Measurements from ENCODE around the gene AUNIP.

The AUNIP gene

GRCh38 chr1:25858906-25859789, at the start of gene AUNIP:
AUNIP (minus strand) TSS chr1:25859457; CDS start chr1:25859357, 100 bp downstream.
- peak; percentile 44 for DNase-seq

DNA sequence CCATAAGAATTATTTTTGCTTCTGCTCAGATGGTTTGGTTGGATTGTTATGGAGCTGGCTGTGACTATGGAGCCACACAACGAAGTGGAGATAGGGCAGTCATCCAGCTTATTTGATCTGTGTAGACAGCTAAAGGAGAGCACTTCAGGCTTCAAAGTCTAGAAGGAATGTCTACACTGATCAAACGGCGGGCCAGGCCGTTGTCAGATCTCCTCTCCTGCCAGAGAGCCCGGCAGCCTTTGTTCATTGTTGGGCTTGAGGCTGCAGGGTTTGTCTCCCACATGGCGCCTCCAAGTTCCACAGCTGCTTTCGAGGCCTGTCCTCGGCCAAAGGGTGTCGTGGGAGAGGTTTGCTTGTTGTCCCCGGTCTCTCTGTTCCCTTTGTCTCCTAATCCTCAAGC, 49.8 kb upstream of the AUNIP start:
- no peak for DNase-seq

DNA sequence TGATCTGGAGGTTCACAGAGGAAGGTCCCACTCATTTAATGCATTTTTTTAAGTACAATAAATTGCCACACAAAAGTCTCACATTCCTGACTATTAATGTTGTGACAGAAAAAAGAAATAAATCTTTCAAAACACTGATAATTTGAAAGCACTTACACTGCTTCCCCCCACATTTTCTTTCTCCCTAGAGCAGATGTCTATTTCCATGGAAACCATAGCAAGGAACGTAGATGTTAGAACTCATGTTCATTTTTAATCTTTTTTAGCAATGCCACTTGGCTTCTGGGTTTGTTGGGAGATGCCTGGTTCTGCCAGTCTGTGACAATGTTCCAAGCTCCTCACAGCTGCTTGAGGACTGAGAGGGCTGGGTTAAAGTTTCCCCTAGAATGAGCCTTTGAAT, 48.9 kb upstream of the AUNIP start:
- no peak for DNase-seq

DNA sequence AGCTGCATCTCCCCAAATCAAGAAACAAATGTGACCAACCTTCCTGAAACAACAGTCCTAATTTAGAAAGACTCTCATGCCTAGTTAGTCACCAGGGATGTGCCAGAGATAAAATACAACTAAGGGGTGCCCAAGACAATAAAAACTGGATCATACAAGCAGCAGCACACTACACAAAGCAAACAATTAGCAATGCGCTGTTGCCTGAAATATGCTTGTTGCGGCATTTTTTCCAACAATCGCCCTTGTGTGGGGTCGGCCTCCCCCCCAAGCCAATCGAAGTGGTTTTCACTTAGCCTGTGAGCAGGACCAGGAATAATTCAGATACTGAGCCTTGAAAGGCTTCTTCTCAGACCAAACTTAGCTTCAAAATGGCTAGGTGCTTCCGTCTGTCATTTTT, 48.3 kb upstream of the AUNIP start:
- DNase-seq, result no peak

DNA sequence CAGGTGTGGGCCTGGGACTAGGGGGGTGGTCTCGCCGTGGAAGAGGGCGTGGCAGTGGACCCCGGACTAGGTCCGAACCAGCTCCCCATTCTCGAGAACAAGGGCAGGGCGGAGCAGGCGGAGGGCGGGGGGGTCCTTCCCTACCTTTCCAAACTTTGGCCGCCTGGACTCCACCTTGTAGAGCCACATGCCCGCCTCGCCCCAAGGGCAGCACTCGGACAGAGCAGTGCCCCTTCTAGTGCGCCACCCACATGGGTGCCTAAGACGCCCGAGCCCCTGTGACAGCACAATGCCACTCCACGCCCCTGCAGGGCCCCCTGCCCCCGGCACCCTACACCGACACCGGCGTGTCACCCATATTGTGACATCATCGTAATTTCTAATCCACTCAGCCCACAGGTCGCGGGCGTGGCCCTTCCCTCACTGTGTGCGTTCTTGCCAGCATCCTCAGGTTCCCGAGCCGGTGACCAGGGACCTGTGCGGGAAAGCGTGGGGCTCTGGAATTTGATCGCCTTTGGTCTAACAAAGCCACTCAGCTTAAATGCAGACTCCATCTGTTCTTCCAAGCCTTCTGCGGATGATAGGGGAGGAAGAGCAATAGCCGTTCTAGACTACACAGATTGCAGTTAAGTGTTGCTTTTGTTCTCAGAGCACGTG, 47.5 kb upstream of the AUNIP start:
- no peak for DNase-seq

- peak; percentile 78 for DNase-seq
These were observed 46.7 kb upstream of the AUNIP start, which contains the start of gene STMN1 for GRCh38 chr1:25905680-25906643. STMN1 (minus strand) TSS chr1:25906419; CDS start chr1:25904676, 1,743 bp downstream.

- DNase-seq, result peak; percentile 68
These were observed 45.9 kb upstream of the AUNIP start for GRCh38 chr1:25904943-25905679.

- DNase-seq, result no peak
These were observed 44.7 kb upstream of the AUNIP start for GRCh38 chr1:25903986-25904385.

DNA sequence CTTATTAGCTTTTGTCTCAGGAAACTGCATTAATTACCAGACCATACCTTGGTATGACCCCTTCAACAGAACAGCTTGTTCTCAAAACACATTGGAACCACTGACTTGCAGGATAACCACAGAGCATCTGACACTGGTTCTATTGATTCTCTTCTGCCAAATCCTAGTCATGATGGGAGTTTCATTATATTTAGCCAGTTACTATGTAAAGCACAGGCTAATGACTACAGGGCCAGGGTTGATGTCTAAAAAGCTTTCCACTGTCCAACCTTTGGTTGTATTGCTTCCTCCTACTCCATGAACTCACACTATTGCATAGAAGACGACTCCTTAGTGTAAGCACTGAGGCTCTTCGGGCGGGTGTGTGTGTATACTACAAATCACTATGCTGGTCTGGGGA, 43.2 kb upstream of the AUNIP start:
- DNase-seq, result no peak

DNA sequence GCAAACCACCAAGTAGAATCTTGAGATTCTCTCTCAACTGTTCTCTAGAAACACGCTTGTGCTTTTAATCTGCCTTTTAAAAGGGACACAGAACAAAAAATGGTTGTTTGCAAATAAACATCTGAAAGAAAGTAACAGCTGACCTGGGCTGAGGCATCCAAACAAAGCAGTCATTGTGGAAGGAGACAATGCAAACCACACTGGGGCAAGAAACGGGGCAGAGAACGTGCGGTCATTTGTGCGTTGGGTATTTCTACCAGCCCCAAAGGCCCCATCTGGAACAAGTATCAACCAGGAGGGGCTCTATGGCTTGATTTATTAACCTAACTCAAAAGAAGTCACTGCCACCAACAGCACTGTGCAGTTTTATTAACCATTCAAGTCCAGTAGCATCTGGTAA, 41.0 kb upstream of the AUNIP start:
- no peak for DNase-seq

GRCh38 chr1:25899792-25900191, 40.5 kb upstream of the AUNIP start:
- DNase-seq, result no peak

GRCh38 chr1:25898223-25899015, 39.2 kb upstream of the AUNIP start:
- DNase-seq, result no peak

GRCh38 chr1:25897754-25898153, 38.5 kb upstream of the AUNIP start:
- DNase-seq, result no peak

- no peak for DNase-seq
These were observed 37.0 kb upstream of the AUNIP start for GRCh38 chr1:25896266-25896665.

DNA sequence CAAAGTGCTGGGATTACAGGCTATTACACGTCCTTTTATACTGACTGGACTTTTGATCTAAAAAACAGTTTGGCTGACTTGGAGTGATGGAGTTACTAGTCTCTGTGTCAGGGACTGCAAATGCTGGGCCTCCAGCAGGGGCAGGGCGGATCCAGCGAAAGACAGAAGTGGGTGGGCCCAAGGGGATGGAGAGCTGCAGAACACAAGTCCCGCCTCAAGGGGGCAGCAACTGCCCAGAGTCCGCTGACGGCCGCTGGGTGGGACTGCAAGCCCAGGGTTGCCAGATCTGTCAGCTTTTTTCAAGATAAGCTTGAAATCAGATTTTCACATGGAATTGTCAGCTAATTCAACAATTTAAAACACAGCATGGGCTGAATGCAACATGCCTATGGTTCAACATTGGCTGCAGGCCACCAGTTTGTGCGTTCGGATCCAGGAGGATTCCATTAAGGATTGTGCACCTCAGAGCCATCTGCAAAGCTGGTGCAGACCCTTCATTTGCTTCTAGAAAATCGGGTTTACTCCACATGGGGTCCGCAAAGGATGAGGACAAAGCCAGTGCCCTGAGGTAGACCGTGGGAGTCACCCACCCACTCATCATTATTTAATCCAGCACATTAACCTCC, 36.2 kb upstream of the AUNIP start:
- peak; percentile 34 for DNase-seq

DNA sequence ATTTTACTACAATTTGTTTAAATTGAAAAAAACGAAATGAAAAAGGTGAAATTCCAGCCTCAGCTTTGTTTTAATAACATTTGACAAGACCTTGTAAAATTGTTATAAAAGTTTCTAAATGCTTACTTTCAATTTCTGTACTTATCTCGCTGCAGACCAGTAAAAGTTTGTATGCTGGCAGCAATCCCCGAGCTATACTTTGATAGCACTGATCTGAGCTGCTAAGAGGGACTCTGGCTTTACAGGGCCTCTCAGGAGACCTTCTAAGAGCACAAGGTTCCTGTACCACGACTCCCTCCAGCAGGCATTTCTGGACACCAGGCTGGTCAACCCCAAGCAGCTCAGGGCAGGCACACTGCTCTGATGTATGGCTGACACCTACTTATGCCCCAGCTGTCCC, 33.9 kb upstream of the AUNIP start:
- no peak for DNase-seq

DNA sequence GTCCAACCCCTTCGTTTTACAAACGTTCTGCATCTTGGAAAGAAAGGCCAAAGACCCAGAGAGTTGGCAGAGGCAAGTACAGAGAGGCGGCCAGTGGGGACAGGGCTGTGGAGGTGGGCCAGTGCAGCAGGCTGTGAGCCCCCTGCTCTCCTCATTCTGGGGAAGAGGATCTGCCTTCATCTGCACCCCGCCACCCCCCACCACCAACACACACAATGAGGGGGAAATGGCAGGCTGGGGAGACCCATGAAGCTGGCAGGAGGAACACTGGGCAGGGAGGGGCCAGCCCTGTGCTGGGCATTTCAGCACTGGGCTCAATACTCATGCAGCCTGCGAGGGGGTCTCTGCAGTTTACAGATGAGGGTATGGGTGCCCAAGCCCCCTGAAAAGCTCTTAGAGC, 32.3 kb upstream of the AUNIP start:
- no peak for DNase-seq

GRCh38 chr1:25890239-25891034, 31.2 kb upstream of the AUNIP start:
- no peak for DNase-seq

DNA sequence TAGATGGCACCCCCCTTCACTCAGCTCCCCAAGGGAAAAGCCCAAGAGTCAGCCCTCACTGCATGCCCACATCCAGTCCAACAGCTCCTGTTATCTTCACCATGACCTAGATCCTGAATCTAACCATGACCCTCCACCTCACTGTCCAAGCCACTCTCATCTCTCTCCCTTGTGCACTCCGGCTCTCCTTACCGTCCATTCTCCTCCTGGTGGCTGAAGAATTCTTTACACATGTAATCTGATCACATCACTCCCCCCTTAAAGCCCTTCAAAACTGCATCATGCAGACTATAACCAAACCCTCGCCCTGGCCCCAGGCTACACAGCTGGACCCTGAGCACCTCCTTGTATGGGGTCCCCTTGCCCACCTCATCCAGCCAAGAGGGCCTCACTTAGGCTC, 30.2 kb upstream of the AUNIP start:
- no peak for DNase-seq

- DNase-seq, result no peak
These were observed 29.2 kb upstream of the AUNIP start for GRCh38 chr1:25888426-25888987.

Data from NCI-H774 (cell line).